Stimulated activated CD8-positive, alpha-beta memory T cell treated with anti-CD3 and anti-CD28 coated beads, Interleukin-15, amount 100 ng/mL, for 24 hours (primary cell): ENCODE results near the gene HCFC2.
"Not testable (repeated sequence)": the region's sequence is repeated elsewhere in the genome, so short reads cannot be mapped to it uniquely, and the experiment has no call there.

ENCODE experiments used
- DNase-seq: peaks from one replicate; pipeline ENCODE4 v3.0.0-alpha.2; 2020; ENCODE audit warnings: low read depth

Gene HCFC2

DNA sequence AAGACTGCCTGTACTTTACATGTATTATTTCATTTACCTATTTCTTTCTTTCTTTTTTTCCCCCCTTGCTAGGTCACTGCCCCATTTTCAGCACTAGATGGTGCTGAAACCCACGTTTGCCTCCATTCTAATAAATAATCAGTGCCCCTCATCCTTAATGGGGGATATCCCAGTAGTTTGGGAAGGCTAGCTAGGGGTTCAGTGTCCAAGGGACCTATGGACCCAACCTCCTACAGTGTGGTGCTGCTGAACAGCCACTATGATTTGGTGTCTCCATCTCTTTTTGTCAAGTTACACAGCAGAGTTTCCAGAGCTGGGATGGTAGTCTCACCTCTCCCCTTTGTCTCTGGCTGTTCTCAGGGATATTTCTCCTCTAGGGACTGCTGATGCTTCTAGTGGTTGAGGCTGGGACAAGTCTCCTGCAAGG, 6.5 kb upstream of the HCFC2 start:
- no peak for DNase-seq

DNA sequence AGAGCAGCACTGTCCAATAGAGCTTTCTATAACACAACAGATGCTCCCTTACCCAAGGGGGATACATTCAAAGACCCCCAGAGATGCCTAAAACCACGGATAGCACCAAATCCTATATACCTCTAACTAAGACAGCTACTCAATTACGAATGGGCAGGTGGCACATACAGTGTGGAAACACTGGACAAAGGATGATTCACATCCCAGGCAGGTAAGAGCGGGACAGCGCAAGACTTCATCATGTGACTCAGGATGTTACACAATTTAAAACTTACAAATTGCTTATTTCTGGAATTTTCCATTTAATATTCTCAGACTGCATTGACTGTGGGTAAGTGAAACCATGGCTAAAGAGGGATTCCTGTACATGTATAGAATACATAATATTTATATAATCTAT, 5.5 kb upstream of the HCFC2 start:
- no peak for DNase-seq

DNA sequence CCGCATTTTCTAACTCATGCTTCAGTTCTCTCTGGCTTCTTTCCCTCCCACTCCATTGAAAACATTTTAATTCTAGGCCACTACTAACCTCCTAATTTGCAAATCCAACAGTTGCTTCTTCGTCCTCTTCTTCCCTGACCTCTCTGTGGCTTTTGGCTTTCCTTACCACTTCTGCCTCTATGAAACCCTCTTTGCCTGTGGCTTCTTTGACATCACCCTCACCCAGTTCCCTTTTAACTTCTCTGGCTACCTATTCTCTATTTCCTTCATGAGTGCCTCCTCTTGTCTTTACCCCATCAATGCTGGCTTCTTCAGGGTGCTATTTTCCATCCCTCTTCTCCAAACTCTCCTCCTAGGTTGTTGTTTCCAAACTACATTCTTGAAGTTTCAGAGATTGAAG, 4.4 kb upstream of the HCFC2 start:
- no peak for DNase-seq

DNA sequence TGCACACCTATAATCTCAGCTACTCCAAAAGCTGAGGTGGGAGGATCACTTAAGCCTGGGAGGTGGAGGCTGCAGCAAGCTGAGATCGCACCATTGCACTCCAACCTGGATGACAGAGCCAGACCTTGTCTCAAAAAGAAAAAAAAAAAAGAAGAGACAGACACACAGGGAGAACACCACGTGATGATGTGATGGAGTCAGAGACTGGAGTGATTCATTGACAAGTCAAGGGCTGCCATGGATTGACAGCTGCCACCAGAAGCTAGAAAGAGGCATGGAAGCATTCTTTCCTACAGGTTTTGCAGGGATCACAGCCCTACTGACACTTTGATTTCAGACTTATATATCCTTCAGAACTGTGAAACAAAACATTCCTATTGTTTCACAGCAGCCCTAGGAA, 3.5 kb upstream of the HCFC2 start:
- DNase-seq, result no peak

DNA sequence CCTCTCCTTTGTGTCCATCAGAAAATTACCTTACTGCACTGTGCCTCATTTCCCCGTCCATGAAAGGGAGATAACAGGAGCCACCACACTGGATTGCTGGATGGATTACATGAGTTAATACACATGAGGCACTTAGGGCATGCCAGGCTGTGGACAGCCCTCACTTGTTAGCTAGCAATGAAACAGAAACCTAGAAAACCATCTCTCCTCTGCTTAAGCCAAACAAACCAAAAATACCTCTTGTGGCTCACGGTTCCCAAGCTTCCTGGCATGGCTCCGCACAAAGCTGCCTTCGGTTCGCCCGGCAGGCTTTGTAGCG, 660 bp upstream of the HCFC2 start:
- DNase-seq, result no peak

DNA sequence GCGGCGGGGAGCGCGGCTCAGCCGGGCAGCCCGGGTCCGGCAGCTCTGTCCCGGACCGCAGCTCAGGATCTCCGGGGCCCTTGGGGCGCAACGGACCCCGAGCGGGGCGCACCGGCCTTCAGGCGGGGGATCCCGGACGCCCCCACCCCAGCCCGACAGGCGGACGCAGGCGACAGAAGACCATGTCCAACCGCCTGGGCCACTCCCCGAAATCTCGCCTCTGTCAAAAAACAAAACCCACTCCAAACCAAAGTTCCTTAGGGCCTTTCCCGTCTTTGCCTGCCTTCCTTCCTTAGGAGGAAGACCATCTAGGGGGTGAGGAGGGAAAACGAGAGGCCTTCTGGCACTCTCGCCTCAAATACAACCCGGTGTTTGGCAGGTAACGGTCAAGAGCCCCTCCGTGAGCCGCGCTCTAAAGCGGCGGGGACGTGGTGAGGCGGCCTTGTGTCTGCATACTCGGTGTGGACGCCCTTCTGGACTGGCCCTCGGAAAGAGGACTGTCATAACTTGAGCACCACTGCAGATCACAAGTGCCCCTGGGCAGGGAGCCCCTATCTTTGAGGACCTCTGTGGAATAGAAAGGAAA, 604 bp downstream of the HCFC2 start:
- no peak for DNase-seq

DNA sequence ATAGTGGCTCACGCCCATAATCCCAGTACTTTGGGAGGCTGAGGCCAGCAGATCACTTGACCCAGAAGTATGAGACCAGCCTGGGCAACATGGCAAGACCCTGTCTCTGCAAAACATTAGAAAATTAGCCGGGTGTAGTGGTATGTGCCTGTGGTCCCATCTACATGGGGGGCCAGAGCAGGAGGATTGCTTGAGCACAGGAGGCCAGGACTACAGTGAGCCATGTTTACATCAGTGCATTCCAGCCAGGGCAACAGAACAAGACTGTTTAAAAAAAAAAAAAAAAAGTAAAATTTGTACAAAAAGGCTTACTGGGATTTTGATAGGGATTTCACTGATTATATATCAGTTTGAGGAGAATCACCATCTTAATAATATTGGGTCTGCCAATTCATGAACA, 7.8 kb downstream of the HCFC2 start:
- DNase-seq, result no peak

DNA sequence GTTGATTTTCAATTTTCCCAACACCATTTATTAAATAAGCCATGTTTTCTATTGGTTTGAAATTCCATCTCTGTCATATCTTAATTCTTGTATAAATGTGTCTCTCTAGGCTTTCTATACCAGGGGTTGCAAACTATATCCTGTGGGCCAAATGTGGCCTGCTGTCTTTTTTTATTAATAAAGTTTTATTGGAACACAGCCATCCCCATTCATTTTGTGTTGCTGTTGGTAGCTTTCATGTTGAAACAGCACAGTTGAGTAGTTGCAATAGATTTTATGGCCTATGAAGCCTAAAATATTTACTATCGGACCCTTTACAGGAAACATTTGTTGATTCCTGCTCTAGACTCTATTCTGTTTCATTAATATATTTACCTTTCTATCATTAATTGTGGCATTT, 9.4 kb downstream of the HCFC2 start:
- no peak for DNase-seq

DNA sequence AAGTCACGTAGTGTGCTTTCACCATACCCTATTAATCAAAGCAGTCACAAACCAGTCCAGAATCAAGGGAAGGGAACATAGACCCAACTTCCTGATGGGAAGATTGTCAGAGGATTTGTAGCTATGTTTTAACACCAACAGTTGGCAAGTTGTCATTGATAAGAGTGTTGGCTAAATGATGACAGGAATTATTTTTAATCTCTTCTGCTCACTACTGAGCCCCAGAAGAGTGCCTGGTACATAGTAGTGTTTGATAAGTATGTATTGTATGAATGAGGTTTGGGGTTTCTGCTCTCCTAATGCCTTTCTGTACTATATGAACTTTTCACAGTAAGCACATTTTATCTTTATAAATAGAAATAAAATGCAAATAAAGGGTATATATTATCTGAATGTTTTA, 14.7 kb downstream of the HCFC2 start:
- DNase-seq, result no peak

DNA sequence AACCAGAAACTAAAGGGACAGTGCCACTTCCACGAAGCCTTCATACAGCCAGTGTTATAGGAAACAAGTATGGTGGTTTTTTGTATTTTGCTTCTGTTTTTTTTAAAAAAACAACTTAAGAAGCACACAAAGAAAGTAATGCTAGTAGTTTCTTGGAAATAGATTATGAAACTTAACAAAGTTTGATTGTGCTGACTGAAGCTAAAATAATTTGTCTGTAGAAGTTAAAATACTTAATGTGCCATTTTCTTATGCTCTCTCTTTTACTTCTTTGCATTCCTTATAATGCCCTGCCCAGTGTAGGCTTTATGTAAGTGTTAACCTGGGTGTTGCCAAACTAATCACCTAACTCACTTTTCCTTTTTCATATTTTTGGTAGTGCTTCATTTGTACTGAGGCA, 16.4 kb downstream of the HCFC2 start:
- no peak for DNase-seq

DNA sequence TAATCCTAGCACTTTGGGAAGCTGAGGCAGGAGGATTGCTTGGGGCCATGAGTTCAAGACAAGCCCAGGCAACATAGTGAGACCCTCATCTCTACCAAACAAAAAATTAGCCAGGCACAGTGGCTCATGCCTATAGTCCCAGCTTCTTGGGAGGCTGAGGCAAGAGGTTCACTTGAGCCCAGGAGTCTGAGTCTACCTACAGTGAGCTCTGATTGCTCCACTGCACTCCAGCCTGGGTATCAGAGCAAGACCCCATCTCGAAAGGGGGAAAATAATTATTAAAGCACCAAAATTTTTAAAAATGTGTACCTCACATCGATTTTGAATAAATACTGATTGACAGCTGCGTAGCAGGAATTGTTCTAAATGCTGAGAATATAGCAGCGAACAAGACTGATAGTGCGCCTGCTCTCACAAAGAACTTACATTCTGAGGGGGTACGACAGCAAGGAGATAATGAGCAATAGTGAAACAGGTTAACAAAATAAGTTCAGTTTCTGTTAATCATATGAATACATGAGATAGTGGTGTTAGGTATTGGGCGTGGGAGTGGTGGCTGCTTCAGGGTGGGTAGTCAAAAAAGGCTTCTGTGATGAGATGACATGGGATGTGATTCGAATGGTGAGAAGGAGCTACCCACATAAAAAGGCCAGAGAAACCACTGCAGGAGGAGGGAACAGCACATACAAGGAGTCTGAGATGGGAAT, 19.6 kb downstream of the HCFC2 start:
- no peak for DNase-seq

DNA sequence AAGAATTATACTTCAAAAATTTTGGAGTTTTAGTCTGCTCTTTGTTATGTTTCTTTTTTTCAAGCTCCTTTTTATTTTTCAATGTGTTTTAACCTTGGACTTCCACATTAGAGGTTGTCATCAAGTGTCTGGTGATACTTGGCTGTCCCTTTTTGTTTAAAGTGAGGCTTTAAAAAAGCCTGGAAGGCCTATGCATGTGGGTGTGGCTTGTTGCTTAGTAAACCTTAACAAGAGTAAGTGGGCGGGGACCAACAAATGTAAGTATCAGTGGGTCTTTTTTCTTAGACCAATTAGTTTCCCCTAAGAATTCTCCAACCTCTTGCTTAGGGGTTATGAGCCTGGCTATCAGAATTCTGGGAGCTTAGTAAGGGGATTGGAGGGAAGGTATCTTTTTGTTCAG, 26.4 kb downstream of the HCFC2 start:
- no peak for DNase-seq

DNA sequence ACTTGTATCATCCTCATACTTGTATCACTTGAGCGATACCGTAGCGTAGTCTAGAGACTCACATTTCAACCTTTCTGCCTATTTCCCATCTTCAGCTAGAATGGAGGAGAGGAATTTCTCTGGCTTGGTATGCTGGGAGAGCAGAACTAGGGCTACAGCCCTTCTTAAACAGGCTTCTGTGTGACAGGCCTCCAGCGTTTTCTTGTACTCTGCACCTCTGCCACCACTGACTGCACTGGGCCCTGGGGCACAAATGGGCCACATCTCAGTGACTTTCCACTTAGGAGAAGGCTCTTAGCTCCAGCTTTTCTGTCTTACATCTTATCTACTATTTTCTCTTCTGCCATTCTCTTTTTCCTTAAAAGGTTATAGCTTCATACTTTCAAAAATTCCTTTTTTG, 26.8 kb downstream of the HCFC2 start:
- no peak for DNase-seq

DNA sequence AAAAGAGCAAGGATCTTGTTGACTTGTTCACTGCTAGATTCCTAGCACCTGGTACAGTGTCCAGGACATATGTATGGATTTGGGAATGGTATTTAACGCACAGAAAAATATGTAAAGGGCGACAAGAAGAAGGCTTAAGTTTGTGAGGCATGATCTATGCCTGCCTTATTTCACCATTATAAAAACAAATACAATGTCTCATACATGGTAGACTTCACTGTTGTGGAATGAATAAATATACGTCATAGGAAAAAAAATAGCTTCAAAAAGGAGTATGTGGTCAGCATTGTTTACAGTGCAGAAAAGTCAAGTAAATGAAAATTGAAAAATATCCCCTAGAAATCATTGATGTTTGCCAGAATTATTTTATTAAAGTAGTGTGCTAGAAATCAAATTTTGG, 30.0 kb downstream of the HCFC2 start:
- DNase-seq, result no peak

DNA sequence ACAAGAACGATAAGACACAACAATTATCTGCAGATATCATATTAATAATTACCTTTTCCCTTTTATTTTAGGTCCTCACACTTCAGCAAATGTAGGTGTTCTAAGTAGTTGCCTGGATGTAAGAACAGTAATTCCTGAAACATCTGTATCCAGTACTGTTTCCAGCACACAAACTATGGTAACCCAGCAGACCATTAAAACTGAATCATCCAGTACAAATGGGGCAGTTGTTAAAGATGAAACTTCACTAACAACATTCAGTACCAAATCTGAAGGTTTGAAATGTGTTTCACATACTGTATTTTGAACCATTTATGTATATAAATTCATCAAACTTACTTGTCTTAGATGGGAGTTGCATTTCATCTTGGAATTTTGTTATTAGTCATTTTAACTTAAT, 31.0 kb downstream of the HCFC2 start:
- DNase-seq, result no peak

DNA sequence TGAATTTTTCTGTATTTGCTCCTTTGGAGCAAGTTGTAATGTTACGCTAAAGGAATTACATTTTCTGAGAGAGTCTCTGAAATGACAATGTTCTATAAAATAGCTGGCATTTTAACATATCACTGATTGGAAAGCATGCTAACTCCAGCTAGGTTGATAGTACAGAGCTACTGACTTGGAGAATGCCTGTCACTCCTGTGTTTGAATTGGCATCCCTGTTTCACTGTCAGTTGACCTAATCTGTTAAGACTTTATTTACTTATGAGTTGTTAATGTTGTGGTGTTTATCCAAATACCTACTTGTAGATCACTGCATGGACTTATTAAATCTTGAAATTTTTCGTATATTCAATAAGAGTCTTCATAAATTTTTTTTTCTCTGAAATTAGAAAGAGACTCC, 33.6 kb downstream of the HCFC2 start:
- no peak for DNase-seq

DNA sequence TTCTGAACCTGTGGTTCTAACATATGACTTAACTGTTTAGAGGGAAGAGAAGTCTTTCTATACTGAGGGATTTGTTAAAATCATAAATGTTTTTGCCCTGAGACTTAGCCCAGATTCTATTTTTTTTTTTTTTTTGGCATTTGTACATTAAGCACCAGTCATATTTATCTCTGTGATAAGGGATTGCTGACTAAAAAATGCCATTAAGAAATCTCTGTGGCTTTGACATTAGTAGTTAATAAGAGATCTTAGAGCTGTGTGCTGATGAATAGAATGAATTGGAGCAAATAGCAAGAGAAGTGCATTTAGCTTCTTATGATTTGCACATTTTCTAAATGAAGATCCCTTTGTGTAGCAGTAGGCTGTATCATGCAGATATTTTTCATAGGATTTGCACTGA, 41.1 kb downstream of the HCFC2 start:
- DNase-seq, result no peak

DNA sequence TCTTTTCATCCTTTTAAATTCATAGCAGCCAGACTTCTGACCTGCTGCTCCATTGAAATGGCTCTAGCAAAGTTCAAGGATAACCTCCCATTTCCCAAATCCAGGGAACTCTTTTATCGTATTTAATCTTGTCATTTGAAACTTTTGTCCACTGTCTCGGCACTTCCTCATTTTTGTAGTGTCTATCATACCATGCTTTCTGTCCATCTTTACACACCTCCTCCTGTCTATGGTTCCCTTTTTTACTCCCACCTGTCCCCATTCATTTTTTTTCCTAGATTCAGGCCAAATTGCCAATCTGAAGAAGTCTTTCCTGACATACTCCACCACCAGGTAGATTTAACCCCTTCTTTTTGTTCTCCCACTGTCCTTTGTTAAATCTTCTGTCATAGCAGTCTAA, 42.6 kb downstream of the HCFC2 start:
- DNase-seq, result no peak

DNA sequence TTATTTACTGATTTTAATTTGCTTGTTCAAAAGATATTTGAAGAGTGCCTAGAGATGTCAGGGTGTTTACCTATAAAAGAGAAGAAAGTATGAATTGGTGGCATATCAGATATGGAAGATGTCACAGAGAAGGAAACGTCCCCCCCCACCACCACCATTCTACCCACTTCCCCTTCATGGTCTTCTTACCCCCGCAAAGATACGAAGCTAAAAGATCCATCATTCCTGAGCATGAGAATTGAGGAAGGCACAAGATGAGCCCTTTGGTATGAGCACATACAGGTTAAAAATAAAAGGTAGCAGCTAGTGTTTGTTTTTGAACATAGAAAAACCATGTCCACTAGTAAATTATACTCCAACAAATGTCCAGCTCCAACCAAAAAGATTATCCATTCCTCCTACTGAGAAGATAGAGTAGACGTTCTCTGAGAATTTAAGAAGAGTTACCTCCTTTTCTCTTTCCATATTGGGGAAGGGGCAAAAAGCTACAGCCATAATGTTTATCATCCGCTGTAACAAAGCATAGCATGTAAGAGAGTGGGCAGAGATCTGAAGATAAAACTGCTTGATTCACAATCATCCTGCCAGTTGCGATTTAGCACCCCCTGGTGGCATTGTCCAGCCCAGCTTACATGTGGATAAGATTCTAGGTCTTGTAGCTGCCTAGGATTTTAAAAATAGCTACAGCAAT, 44.6 kb downstream of the HCFC2 start:
- DNase-seq, result peak; percentile 62

DNA sequence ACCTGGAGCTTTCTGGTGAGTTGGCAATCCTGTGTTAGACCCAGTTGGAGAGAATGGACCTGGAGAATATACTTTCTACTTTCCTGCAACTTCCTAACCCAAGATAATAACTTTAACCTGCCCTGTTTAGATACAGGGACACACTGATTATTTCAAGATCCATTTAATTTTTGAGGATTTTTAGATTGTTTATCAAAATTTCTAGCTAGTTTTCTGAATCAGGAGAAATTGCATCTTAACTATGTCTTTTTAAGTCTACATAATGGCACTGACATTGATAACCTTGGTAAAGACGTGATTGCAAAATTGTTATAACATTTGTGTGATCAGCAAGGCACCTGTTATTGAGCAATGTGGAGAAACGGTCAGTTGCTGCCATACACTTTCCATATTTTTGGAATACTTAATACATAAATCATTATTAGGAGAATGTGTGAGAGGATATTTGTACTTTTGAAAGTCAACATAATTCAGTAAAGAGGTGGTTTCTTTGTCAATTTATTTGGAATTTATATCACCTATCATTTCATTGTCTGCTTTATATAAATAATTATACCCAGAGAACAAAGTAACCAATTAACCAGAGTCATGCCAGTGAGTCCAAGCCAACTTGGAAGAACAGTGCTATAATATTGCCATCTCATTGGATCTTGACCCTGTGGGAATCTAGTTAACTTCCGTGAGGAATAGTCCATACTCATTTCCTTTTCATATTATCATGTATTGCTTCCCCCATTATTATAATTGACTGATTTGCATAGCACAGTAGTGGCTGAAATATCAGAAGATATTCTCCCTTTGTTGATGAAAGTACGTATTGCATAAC, 45.3 kb downstream of the HCFC2 start:
- DNase-seq, result no peak

DNA sequence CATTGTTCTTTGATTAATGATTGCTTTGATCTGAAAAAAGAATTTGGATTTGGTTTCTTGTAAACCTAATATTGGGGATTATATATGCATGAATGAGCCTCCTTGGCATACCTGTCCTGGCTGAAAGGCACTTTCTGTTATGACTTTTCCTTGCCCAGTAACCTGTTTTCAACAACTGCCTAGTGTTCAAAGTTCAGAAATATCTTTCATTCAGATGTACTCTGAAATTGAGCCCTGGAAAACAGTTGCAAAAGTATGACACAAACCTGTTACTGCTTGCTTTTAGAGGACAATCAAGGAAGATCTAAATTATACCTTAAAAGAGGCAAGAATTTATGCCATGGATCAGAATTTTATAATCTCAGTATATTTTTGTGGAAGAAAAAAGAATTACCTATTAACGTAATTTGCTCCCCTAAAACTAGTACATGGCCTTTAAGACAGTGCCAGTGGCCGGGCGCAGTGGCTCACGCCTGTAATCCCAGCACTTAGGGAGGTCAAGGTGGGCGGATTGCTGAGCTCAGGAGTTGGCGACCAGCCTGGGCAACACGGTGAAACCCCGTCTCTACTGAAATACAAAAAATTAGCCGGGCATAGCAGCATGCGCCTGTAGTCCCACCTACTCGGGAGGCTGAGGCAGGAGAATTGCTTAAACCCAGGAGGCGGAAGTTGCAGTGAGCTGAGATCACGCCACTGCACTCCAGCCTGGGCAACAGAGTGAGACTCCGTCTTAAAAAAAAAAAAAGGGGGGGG, 50.7 kb downstream of the HCFC2 start:
- not testable (repeated sequence) for DNase-seq

DNA sequence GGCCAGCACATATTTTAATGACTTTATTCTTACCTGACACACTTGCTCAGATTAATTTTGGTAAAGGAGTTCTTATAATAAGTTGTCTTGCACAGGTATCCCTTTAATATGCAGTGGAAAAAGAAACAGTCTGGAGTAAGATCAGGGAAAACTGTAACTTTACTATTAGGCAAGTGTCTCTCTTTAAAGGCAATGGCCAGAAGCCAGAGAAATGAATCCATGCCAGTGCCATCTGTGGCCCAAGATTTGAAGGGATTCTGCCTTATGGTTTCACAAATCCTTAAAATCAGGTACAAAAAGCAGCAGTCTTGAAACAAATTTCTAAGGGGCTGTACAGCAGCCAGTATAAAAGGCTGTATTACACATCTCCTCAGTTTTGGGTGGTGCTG, 51.2 kb downstream of the HCFC2 start:
- no peak for DNase-seq
